ENCODE data around the gene TMEM52B.

Gene TMEM52B

GRCh38 chr12:10178821-10179220 lies at the start of gene TMEM52B:
Gene TMEM52B, plus strand, starts transcription at chr12:10179032. Its CDS starts 543 bp downstream, at chr12:10179575.
- DNase-seq (ENCODE audit: low spot score), result no peak

DNA sequence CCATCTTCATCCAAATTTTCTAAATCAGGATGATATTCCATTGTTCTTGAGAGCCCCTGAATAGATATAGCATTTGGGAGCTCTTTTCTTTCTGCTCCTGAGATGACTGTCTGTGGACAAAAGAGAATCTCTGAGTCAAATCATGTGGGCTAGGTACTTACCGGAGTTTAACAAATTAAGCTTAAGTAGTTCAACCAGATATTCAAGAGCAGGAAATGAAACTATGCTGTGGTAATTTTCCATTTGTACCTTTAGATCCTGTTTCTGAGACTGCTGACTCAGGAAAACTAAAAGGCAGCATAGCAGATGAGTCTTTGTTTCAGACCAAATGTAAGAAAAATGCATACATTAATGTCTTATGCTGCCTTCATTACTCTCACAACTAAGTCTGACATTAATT lies 48.8 kb upstream of the TMEM52B start, which contains the start of gene CLEC7A:
TSS of gene CLEC7A (minus strand) at position 158 of the 400 bp plus-strand sequence. CDS start at position 41, 117 bp downstream.
- peak; percentile 35 for DNase-seq (ENCODE audit: low spot score)

- DNase-seq (ENCODE audit: low spot score), result no peak
Measured at GRCh38 chr12:10131111-10131690, 47.6 kb upstream of the TMEM52B start.

DNA sequence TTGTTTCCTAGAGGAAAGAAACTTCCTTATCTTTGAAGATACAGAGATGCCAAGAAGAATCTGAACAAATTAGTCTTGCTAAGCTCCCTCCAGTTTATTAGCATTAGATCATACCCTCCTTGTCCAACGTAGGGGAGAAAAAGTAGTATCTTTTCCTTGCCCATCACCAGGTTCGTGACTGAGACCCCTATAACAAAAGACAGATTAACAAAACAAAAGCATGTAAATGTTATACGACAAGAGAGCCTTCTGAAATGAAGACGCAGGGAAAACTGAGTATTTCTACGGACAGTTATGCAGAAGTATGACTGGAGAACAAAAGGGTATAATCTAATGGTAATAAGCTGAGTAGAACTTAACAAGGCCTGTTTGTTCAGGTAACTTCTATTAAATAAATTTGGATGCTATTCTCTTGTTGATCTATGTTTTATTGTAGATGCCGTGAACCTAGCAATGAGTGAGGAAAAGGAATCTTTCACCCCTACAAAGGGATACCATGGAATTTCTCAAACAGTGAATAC lies 45.9 kb upstream of the TMEM52B start:
- DNase-seq (ENCODE audit: low spot score), result no peak

GRCh38 chr12:10135126-10135525 lies 43.7 kb upstream of the TMEM52B start:
- no peak for DNase-seq (ENCODE audit: low spot score)

GRCh38 chr12:10136637-10137205 lies 42.1 kb upstream of the TMEM52B start:
- DNase-seq (ENCODE audit: low spot score), result no peak

GRCh38 chr12:10140001-10140400 lies 38.8 kb upstream of the TMEM52B start:
- DNase-seq (ENCODE audit: low spot score), result peak; percentile 58

DNA sequence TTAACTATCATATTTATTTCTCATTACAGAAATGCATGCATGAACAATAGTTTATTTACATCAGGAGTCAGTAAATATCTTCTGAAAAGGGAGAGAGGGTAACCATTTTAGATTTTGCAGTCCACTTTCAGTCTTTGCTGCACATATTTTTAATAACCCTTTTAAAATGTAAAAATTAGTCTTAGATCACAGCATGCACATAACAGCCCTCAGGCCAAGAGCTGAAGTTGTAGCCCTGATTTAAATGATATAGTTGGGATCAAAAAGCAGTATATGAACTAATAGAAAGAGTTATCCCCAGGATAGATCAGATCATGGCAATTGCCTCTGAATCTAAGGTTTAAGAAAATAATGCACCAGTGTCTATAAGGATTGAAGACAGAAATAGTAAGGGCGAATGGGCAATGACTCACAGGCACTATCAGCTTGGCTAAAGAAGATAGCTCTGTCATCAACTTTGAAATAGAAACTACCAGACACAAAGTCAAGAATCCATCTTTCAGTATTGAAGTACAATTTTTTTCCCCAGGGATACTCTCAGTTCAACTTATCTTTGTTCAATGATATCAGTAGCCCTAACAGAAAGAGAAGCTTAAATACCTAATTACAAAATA lies 35.7 kb upstream of the TMEM52B start:
- DNase-seq (ENCODE audit: low spot score), result no peak

GRCh38 chr12:10147714-10148403 lies 31.0 kb upstream of the TMEM52B start:
- no peak for DNase-seq (ENCODE audit: low spot score)

GRCh38 chr12:10151621-10152020 lies 27.2 kb upstream of the TMEM52B start:
- no peak for DNase-seq (ENCODE audit: low spot score)

GRCh38 chr12:10153271-10154144 lies 25.3 kb upstream of the TMEM52B start:
- DNase-seq (ENCODE audit: low spot score), result peak; percentile 78

- DNase-seq (ENCODE audit: low spot score), result no peak
Measured at GRCh38 chr12:10154145-10154496, 24.7 kb upstream of the TMEM52B start.

DNA sequence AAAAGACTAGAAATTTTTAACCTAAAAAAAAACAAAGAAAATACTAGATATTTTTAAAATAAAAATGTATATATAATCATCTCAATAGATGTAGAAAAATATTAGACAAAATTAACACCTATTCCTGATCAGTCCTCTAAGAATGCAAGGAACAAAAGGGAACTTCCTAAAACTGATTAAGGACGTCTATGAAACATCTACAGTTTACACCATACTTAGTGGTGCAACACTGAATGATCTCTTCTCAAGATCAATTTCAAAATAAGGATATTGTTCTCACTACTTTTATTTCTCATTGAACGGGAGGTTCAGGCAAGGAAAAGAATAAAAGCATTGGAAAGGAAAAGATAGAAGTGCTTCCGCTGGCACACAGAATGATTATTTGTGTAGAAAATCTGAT lies 22.9 kb upstream of the TMEM52B start:
- no peak for DNase-seq (ENCODE audit: low spot score)

DNA sequence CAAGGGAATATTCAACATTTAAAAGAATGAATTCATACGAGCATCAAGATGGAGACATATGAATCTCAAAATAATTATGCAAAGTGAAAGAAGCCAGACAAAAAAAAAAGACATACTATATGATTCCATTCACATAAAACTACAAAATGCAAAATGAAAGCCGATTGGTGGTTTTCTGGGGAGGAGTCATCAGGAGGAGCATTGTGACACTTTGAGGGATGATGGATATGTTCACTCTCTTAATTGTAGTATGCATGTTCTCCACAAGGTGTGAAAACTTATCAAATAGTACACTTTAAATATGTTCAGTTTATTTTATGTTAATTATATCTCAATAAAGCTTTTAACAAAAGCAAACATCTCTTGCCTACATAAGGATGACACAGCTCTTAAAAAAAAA lies 20.4 kb upstream of the TMEM52B start:
- DNase-seq (ENCODE audit: low spot score), result no peak

- no peak for DNase-seq (ENCODE audit: low spot score)
Measured at GRCh38 chr12:10159280-10159679, 19.6 kb upstream of the TMEM52B start.

- no peak for DNase-seq (ENCODE audit: low spot score)
Measured at GRCh38 chr12:10160617-10161385, 18.0 kb upstream of the TMEM52B start.

DNA sequence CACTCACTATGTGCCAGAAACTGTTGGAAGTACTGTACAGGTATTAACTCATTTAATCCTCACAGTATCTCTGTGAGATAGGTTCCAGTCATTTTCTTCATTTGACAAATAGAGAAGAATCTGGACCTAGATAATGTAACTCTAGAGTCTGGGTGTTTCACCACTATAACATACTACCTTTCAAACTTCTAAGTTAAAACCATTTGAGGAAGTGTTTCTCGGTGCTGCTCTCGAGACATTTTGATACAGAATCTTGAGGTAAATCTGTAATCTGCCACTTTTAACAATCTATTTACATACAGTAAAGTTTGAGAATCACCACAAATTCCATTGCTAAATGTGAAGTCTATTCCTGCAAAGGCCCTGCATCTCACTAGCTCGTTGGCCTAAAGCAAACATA lies 15.7 kb upstream of the TMEM52B start:
- no peak for DNase-seq (ENCODE audit: low spot score)

DNA sequence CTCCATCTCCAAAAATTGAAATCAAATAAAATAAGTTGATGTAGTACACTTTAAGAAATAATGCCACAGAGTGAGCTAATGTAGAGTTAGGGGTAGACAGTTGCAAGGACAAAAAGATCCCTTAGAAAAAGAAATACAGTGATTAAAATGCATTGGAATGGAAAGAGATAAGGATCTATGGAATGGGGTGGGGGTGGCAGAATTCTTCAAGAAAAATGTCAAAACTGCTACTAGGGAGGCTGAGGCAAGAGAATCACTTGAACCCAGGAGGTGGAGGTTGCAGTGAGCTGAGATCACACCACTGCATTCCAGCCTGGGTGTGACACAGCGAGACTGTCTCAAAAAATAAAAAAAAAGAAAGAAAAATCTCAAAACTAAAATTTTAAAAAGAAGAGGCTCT lies 13.4 kb upstream of the TMEM52B start:
- DNase-seq (ENCODE audit: low spot score), result no peak

GRCh38 chr12:10167599-10167998 lies 11.2 kb upstream of the TMEM52B start:
- peak; percentile 57 for DNase-seq (ENCODE audit: low spot score)

- no peak for DNase-seq (ENCODE audit: low spot score)
Measured at GRCh38 chr12:10169104-10169503, 9.7 kb upstream of the TMEM52B start.

GRCh38 chr12:10170216-10170615 lies 8.6 kb upstream of the TMEM52B start:
- DNase-seq (ENCODE audit: low spot score), result no peak

Data from globus pallidus (tissue), 1 donor.